Colonic mucosa (tissue), 4 donors: Measurements from ENCODE around the gene MAPK11. TPM values are rescaled to one million over a fixed set of nuclear protein-coding genes. Genes with fewer than 3 reads are reported as not detected.
A peak's percentile ranks its signal among the peaks of the same experiment; 100 is the strongest.

Experiments used
- DNase-seq: peaks from one replicate; pipeline ENCODE4 v3.0.0-alpha.2; 2020
- H3K27ac ChIP-seq: fragments of 200-600 bp; one replicate; pipeline ENCODE4 v1.8.0; 2021
- H3K27me3 ChIP-seq: fragments of 200-600 bp; one replicate; pipeline ENCODE4 v1.8.0; 2021
- H3K36me3 ChIP-seq: fragments of 200-600 bp; one replicate; pipeline ENCODE4 v1.8.0; 2021
- H3K4me1 ChIP-seq: fragments of 200-600 bp; one replicate; pipeline ENCODE4 v1.8.0; 2021; ENCODE audit warnings: mild to moderate bottlenecking
- H3K4me3 ChIP-seq: fragments of 200-600 bp; one replicate; pipeline ENCODE4 v1.8.0; 2021
- H3K9ac ChIP-seq, 2 donors: one replicate each; pipeline ENCODE4 v1.7.0; 2013; ENCODE audit warnings: control low read depth in 2 of 2, low read depth in 2 of 2, low read length in 2 of 2
- H3K9me3 ChIP-seq: fragments of 200-600 bp; one replicate; pipeline ENCODE4 v1.8.0; 2021
- CTCF ChIP-seq: fragments of 200-600 bp; IDR thresholded peaks from one replicate; pipeline ENCODE4 v1.8.0; 2022; ENCODE audit warnings: antibody characterized with exemption, mild to moderate bottlenecking
- intact Hi-C: fragments of 100-400 bp; cut with DNase I; formaldehyde crosslinking; loops from one replicate; pipeline ENCODE4 v1.14.1; 2022
- total RNA-seq, 2 donors: library from RNA; stranded (reverse); fragmentation: NEBNext Ultra II Directional in 1 of 2; extraction: Animal tissue kit (Norgen Biotek cat#: 25700) in 1 of 2; gene quantifications; one replicate each; pipeline ENCODE4 v1.2.1, GENCODE V29; 2021
- donor health status: healthy.
- donor health status: DM: no; HTN: no; CAD: no.
- donor health status: DM: no; HTN: no; CAD: no.

MAPK11 gene
- total RNA-seq, 2 donors from 2014 or later = 1.3 to 1.9 TPM

GRCh38 chr22:50219800-50220602, 50.2 kb downstream of the MAPK11 start:
- no peaks in the 10 kb centered on the region for H3K4me1 ChIP-seq
- no peaks in the 10 kb centered on the region for H3K9me3 ChIP-seq
- peaks cover 13% of the 10 kb centered on the region for H3K36me3 ChIP-seq
- intact Hi-C loops = no loop called here
- no peak overlapping the region for H3K27ac ChIP-seq
- no peak overlapping the region for H3K9ac ChIP-seq
- TF ChIP-seq CTCF = no peak
- H3K4me3 ChIP-seq = no peak overlapping the region
- no peak for DNase-seq
- H3K27me3 ChIP-seq = no peaks in the 10 kb centered on the region

- Histone ChIP-seq H3K9me3 (no peaks in the 10 kb centered on the region), H3K4me3 (no peak overlapping the region), H3K4me1 (no peaks in the 10 kb centered on the region), H3K27me3 (no peaks in the 10 kb centered on the region), H3K9ac (no peak overlapping the region), H3K36me3 (peaks cover 13% of the 10 kb centered on the region), H3K27ac (no peak overlapping the region)
- intact Hi-C loops = no loop called here
- DNase-seq = peak; percentile 91
- TF ChIP-seq CTCF = no peak
These were observed 51.0 kb downstream of the MAPK11 start for GRCh38 chr22:50218996-50219727.

GRCh38 chr22:50218153-50218995, 51.8 kb downstream of the MAPK11 start:
- intact Hi-C loops = no loop called here
- Histone ChIP-seq H3K36me3 (peaks cover 13% of the 10 kb centered on the region), H3K27me3 (no peaks in the 10 kb centered on the region), H3K27ac (no peak overlapping the region), H3K9me3 (no peaks in the 10 kb centered on the region), H3K9ac (no peak overlapping the region), H3K4me1 (no peaks in the 10 kb centered on the region), H3K4me3 (no peak overlapping the region)
- TF ChIP-seq CTCF = no peak
- DNase-seq = no peak

GRCh38 chr22:50217543-50218152, 52.5 kb downstream of the MAPK11 start:
- DNase-seq = no peak
- no peak overlapping the region for H3K9ac ChIP-seq
- no peak overlapping the region for H3K27ac ChIP-seq
- no peaks in the 10 kb centered on the region for H3K4me1 ChIP-seq
- no peak for TF ChIP-seq CTCF
- H3K4me3 ChIP-seq = no peak overlapping the region
- no peaks in the 10 kb centered on the region for H3K27me3 ChIP-seq
- H3K36me3 ChIP-seq = peaks cover 13% of the 10 kb centered on the region
- no peaks in the 10 kb centered on the region for H3K9me3 ChIP-seq
- intact Hi-C loops = no loop called here
